Measurements from ENCODE around the gene OR8D1.

Gene OR8D1

DNA sequence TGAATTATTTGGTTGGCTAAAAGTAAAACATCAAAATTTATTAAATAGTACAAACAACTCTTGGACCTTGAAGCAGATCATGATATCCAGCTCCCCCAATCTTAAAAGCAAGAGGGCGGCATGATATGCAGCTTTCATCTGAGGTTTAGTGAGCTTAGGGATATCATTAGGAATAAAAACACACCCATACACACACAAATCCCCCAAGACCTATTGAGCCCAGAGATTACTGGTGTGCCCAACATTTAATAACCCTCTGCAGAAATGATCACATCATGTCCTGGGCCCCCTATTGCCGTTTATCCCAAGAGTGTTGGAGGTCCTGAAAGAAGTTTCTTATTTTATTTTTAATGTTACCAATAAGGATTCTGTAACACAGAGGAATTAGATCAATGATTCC lies at the start of gene OR8D1:
TSS of gene OR8D1 (minus strand) at position 101 of the 400 bp plus-strand sequence. CDS start 3,183 bp downstream, outside the sequence.
- TF ChIP-seq, protein P1, sequence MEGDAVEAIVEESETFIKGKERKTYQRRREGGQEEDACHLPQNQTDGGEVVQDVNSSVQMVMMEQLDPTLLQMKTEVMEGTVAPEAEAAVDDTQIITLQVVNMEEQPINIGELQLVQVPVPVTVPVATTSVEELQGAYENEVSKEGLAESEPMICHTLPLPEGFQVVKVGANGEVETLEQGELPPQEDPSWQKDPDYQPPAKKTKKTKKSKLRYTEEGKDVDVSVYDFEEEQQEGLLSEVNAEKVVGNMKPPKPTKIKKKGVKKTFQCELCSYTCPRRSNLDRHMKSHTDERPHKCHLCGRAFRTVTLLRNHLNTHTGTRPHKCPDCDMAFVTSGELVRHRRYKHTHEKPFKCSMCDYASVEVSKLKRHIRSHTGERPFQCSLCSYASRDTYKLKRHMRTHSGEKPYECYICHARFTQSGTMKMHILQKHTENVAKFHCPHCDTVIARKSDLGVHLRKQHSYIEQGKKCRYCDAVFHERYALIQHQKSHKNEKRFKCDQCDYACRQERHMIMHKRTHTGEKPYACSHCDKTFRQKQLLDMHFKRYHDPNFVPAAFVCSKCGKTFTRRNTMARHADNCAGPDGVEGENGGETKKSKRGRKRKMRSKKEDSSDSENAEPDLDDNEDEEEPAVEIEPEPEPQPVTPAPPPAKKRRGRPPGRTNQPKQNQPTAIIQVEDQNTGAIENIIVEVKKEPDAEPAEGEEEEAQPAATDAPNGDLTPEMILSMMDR (IDR thresholded peaks at IDR 0.05; ENCODE audit: low read depth, low read length), result no peak
- no peak within 1 kb of the TSS for H3K4me3 ChIP-seq (ENCODE audit: low read depth, low read length)

DNA sequence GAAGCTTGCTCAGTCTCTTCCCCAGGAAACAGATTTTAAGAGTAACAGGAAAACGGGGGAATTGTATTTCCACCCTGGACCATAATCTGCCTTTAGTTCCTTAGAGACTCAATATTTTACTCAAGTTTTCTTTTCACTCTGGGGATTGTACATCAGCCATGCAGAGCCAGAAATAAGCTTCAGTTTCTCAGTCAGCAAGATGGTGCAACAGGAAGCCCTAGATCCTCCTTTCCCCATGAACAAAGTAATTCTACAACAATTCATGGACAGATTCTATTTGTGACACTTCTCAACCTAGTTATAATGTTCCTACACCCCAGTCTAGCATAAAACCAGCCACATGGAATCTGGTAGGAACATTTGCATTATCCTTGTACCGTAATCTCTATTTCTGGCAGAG lies 45.8 kb upstream of the OR8D1 start:
- TF ChIP-seq, protein P1 (IDR thresholded peaks at IDR 0.05; ENCODE audit: low read depth, low read length), result no peak
- no peak overlapping the region for H3K4me3 ChIP-seq (ENCODE audit: low read depth, low read length)

DNA sequence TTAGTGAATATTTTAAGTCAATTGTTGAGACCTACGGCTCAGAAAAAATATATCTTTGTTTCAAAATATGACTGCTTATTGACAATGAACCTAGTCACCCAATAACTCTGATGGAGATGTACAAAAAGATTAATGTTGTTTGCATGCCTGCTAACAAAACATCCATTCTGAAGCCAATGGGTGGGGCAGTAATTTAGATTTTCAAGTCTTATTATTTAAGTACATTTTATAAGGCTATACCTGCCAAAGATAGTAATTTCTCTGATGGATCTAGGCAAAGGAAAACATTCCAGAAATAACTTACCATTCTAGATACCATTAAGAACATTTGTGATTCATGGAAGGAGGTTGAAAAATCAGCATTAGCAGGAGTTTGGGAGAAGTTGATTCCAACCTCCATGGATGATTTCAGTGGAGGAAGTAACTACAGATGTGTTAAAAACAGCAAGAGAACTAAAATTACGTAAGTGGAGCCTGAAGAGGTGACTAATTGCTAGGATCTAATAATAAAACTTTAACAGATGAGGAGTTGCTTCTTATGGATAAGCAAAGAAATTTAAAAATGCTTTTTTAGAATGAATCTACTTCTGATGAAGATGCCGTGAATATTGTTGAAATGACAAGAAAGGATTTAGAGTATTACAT lies 32.7 kb upstream of the OR8D1 start:
- TF ChIP-seq, protein P1 (IDR thresholded peaks at IDR 0.05; ENCODE audit: low read depth, low read length), result no peak
- no peak overlapping the region for H3K4me3 ChIP-seq (ENCODE audit: low read depth, low read length)

DNA sequence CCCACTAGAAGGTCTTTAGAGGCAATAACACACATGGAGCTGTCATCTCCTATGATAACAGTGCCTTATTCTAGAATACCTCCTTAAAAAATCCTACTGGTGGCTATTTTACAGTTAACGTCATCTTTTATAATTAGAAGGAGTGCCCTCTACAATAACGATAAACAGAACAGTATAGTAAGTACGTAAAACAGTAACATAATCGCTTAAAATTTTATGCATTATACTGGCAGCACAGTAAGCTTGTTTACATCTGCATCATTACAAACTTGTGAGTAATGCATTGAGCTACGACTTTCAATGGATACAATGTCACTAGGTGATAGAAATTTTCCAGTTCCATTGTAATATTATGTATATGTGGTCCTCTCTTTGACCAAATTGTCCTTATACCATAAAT lies 30.6 kb upstream of the OR8D1 start:
- TF ChIP-seq, protein P1 (IDR thresholded peaks at IDR 0.05; ENCODE audit: low read depth, low read length), result no peak
- no peak overlapping the region for H3K4me3 ChIP-seq (ENCODE audit: low read depth, low read length)

DNA sequence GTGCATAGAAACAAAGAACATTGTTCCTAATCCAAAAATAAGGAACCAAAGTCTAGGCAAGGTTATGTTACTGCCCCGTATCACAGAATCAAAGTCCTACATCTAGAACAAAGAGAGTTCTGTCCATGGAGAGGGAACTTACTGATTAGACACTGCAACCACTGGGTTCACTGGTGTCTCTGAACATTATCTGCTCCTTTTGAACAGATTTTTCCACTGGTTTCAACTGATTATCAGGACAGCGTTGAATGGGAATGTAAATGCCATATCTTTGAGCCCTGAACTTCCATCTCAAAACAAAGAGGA lies 26.3 kb upstream of the OR8D1 start:
- TF ChIP-seq, protein P1 (IDR thresholded peaks at IDR 0.05; ENCODE audit: low read depth, low read length), result no peak
- H3K4me3 ChIP-seq (ENCODE audit: low read depth, low read length), result no peak overlapping the region

DNA sequence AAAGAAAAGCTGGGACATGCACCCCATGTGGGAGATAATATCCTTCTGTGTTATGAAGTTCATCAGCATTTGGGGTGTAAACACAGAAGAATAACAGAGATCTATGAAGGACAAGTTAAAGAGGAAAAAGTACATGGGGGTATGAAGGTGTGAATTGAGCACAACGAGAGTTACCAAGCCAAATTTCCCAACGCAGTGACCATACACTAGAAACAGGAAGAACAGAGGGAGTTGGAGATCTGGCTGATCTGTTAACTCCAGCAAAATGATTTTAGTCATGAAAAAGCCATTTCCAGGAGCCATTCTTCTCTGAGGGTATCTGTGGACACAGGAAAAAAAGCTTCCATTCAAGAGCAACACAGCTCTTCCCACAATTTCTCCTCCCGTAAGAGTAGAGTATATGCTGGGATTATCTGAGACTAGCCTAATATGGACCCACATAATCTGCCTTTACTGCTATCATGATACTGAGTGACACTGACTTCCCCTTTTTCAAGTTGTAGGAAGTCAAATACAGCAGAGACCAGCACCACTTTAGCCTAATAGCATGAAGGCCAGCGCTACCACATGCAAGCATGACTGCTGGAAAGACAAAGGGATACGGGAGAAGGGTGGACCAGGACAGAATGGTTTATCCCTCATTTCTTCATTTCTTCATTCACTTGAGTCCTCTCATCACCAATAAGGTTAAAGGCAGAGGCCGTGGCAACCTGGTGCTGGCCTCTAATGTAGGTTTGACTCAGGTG lies 25.8 kb upstream of the OR8D1 start:
- TF ChIP-seq, protein P1 (IDR thresholded peaks at IDR 0.05; ENCODE audit: low read depth, low read length), result no peak
- H3K4me3 ChIP-seq (ENCODE audit: low read depth, low read length), result no peak overlapping the region

DNA sequence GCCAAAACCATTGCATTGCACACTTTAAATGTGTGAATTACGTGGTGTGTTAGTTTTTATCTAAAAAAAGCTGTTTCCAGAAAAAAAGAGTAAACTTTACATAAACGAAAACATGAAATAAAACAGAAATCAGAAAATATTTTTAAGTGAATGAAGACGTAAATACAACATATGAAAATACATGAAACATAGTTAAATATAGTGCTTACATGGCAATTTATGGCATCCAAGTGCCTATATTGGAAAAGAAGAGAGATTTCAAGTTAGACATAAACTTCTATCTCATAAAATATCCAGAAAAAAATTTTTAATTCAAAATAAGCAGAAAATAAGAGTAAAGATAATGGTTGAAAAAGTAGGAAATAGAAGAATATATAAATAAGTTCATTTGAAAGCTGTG lies 18.1 kb upstream of the OR8D1 start:
- TF ChIP-seq, protein P1 (IDR thresholded peaks at IDR 0.05; ENCODE audit: low read depth, low read length), result no peak
- no peak overlapping the region for H3K4me3 ChIP-seq (ENCODE audit: low read depth, low read length)

All from WI38 (cell line).